ENCODE results near the gene RFPL4A.

GRCh38 chr19:55801416-55801815, 42.5 kb downstream of the RFPL4A start:
- no peak for TF ChIP-seq POLR2A (IDR thresholded peaks at IDR 0.05)
- TF ChIP-seq CTCF (IDR thresholded peaks at IDR 0.05), result no peak
- no peak for TF ChIP-seq POLR2AphosphoS5 (IDR thresholded peaks at IDR 0.05)
- no peak for TF ChIP-seq EP300 (IDR thresholded peaks at IDR 0.05)

Measured in upper lobe of left lung (tissue), 4 donors.